Measurements from ENCODE around the gene SRL. TPM values are rescaled to one million over a fixed set of nuclear protein-coding genes. Genes with fewer than 3 reads are reported as not detected.

The SRL gene
- total and polyA plus RNA-seq, 2 of the 8 experiments (the other 6 are each of a cell fraction or from before 2014, with no cell fraction given): 0.05 TPM; not detected in 1

DNA sequence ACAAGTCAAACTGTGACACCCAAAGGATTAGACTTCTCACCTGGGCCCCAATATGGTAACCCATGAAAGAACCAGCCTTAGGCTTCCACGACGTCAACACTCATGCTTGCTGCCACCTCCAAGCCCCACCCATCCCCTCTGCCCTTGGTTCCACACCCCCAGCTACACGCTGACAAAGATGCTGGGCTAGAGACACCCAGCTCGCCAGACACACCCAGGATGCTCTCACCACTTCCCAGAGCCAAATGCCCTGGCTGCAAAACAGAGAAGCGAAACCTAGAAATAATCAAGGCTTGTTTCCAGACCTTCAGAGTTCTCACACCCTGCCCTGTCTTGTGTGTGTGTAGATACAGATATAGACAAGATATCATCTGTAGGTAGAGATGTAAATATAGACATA is 99.6 kb downstream of the SRL start (continued):
- TF ChIP-seq, protein P1, sequence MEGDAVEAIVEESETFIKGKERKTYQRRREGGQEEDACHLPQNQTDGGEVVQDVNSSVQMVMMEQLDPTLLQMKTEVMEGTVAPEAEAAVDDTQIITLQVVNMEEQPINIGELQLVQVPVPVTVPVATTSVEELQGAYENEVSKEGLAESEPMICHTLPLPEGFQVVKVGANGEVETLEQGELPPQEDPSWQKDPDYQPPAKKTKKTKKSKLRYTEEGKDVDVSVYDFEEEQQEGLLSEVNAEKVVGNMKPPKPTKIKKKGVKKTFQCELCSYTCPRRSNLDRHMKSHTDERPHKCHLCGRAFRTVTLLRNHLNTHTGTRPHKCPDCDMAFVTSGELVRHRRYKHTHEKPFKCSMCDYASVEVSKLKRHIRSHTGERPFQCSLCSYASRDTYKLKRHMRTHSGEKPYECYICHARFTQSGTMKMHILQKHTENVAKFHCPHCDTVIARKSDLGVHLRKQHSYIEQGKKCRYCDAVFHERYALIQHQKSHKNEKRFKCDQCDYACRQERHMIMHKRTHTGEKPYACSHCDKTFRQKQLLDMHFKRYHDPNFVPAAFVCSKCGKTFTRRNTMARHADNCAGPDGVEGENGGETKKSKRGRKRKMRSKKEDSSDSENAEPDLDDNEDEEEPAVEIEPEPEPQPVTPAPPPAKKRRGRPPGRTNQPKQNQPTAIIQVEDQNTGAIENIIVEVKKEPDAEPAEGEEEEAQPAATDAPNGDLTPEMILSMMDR (IDR thresholded peaks at IDR 0.05; ENCODE audit: control extremely low read depth in 1 of 3, insufficient read depth in 1 of 3, low read depth in 1 of 3, low read length in 3 of 3): no peak

Data from H1 (cell line).